Activated T-cell treated with anti-CD3 and anti-CD28 coated beads for 24 hours (primary cell): Measurements from ENCODE around the gene IL17REL.
A peak's percentile ranks its signal among the peaks of the same experiment; 100 is the strongest.
"Not testable (repeated sequence)": the region's sequence is repeated elsewhere in the genome, so short reads cannot be mapped to it uniquely, and the experiment has no call there.

Source experiments
- DNase-seq: peaks from one replicate; pipeline ENCODE4 v3.0.0-alpha.2; 2020; ENCODE audit warnings: low read depth

The IL17REL gene

DNA sequence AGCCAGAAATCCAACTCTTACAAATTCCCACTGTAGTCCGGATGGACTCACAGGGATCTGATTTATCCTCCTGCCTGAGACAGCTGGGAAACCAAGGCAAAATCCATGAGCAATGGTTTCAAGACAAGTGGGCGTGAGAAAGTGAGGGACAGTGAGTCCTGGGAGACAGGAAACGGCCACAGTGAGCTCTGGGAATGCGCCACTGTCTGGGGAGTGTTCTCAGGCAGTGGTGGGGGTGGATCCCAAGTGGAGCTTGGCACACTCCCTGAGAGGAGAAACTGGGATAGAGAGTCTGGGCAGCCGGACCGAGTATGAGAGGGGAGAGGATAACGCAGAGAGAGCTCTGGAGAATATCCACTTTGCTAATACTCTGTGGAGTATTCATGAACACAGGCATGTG is 9.8 kb downstream of the IL17REL start:
- DNase-seq = no peak

DNA sequence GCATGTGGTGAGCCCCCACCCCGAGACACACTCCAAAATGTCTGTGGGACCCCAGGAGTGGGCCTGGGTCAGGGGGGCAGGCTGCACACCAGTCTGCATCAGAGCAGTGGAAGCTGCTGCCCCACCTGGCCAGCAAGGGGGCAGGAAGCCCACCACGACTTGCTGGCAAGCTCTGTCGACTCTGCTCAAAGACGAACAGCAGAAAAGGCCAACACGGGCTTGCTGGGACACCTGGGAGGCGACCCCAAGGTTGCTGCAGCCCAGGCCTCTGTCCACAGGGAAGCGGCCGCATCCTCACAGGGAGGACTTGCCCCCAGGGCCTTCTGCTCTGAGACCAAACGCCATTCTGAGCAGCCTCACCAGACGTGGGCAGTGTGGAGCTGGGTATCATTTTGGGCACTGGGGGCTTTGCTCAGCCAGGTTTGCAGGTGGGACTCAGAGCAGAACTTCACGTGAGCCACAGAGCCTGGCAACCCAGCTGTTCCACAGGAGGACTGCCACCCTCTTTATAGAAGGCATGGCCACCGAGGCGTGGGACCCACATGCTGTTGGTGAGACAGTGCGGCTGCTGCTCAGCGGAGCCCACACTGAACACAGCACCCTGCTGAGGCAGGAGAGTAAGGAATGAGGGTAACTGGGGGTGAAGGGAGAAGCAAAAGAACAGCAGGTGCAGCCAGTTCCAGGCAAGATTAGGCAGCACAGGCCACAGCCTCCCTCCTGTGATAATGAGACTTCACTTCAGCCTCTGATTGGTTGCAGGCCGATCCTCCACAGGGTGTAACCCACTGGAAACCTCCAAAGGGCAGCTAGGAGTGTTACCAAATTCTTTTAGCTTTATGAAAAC is 11.0 kb downstream of the IL17REL start:
- no peak for DNase-seq

DNA sequence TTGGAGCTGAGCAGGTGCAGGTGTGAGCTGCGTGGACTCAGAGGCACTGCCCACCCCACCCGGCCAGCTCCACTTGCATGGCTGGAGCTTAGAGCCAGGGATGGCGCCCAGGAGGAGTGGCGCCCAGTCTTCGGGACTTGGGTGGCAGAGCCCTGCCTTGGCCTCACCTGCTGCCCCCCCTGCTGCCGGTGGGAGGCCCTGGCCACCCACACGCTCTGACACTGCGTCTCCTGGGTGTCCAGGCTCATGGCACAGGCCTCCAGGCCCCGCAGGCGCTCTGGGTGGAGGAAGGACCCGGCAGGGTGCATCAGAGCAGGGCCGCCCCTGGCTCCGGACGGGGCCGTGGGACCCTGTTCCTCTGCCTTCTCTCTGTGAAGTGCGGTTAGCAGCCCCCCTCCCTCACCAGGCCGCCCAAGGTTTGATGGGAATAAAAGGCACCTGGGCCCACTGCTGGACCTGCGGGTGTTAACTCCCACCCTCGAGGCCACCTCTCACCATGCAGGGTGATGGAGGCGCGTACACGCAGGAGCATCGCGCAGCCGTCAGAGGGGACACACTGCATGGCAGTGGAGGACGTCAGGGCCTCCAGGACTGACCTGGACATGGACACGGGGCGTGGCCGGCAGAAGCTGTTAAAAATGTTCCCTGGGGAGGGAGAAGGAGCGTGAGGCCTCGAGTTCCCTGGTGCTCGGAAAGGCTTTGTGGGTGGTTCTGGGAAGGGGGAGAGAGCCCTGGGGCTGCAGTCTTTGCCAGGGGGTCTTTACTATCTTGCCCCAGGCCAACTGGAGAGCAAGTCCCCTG is 11.8 kb downstream of the IL17REL start:
- DNase-seq = no peak

DNA sequence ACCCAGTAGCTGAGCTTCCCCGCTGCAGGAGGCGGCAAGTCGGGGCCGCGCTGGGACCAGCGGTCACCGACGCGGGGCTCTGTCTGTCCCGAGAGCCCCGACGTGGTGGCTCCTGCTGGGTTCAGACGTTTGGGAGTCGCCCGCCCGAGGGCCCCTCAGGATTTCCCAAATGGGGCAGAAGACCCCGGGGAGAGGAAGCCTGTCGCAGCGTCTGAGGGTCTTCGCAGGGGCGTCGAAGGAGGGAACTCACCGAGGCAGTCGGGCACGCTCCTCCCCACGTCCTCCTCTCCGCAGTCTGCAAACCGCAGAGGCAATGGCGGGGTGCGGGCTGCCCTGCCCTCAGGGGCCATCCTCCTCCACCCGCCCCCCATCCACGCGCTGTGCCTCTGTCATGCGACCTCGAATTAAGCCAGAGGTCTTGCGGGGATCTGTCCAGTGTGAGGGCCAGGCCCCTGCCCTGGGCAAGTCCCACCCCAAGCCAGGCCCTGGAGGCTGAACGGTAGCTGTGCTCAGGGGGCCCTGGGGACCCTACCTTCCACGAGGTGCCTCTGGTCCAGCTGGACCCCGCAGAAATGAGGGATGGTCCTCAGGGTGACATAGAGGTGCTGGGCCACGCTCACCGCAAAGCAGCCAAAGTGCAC is 12.5 kb downstream of the IL17REL start:
- no peak for DNase-seq

DNA sequence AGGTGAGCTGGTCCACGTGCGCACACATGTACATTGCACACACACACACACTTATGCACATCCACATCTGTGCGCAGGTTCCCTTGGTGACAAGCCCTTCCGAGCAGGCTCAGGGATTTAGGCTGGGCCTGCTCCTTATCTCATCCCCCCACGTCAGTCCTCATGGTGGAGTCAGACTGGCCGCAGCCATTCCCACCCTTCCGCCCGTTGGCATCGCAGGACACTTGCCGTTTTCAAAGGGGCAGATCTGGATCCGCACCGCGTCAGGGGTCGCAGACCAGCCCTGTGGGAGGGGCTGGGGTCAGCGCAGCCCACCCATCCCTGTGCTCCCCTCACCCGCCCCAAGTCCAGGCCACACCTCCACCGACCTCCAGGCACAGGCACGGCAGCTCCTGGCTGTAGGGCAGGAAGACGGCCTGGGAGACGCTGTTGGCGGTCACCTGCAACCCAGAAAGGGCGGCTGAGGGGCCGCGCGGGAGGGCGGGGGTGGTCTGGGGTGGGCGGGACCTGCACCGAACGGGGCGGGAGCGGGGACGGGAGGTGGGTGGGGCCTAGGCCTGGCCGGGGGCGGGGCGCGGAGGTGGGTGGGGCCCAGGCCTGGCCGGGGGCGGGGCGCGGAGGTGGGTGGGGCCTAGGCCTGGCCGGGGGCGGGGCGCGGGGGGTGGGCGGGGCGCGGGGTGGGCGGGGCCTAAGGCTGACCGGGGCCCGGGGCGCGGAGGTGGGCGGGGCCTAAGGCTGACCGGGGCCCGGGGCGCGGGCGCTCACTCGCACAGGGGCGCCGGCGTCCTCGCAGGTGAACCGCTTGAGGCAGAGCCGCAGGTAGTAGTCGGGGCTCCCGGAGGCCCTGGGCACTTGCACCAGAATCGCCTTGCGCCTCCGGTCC is 13.3 kb downstream of the IL17REL start:
- no peak for DNase-seq

DNA sequence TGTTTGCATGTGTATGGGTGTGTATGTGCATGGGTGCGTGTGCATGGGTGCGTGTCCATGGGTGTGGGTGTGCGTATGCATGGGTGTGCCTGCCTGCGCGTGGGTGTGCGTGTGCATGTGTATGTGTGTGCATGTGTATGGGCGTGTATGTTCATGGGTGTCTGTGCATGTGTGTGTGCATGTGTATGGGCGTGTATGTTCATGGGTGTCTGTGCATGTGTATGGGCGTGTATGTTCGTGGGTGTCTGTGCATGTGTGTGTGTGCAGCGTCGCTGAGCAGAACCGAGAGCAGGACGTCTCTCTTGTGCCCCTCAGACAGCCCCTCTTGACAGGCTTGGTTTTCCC is 13.9 kb downstream of the IL17REL start:
- DNase-seq = no peak

DNA sequence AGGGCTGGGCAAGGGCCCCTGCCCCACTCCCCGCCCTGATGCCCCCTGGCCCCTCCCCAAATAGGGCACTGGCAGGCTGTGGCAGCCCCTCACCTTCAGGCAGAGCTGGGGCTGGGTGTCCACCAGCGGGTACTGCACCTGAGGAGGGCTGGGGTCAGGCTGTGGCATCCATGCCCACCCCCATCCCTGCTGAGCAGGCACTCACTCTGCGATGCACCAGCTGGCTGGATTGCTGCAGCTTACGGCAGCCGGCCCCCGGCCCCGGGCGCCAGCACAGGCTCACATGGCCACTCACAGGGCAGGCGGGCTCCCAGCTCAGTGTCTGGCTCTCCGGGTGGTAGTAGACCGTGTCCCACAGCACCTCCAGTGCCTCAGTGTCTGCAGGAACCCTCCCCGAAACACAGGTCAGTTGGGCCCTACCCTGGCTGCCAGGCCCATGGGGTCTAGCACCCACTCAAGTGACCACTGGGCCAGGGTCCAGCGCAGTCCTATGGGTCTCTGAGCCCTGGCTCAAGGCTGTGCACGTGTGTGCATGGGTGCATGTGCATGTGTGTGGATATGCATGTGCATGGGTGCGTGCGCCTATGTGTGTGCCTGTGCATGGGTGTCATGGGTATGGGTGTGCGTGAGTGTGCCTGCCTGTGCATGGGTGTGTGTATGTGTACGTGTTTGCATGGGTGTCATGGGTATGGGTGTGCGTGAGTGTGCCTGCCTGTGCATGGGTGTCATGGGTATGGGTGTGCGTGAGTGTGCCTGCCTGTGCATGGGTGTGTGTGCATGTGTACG is 14.4 kb downstream of the IL17REL start:
- DNase-seq = no peak

DNA sequence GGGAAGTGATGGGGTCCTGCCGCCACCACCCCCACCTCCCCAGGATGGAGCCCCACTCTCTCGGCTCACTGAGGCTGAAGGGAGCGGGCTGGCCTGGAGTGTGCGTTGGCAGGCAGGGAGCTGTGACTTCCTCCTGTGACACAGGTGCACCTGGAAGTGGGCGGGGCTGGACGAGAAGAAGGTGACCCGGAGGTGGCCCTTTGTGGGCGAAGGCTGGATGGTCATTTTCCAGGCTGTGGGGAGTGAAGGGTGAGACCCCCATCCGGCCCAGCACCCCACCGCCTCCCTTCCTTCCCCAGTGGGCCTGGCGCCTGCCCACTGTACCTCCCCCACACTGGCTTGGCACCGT is 15.3 kb downstream of the IL17REL start:
- no peak for DNase-seq

DNA sequence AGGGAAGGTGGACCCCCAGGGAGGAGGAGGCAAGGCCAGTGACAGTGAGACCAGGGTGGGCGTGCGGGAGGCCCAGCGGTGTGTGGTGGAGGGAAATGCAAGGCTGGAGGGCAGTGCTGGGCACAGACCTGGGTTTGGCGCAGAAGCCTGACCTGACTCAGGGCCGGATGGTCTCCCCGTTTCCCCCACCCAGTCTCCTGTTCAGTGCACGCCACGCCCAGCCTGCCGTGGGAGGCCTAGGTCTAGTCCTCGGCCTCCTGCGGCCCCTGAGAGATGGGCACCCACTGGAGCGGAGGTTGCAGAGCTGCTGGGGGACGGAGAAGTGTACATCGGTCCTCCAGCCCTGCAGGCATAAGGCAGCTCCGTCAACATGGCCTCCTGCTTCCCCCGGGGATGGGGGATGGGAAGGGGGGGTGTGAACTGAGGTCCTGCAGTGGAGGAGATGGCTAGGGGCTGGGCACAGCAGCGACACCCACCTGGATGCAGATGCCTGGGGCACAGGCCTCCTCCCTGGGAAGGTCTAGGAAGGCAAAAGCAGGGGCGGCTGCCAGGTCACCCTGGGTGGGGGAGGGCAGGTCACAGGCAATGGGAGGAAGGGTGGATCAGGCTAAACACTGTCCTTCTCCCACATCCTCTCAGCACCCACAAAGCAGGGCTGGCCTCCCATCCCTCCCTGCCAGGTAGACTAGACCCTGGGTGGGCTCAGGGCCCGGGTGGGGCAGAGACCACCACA is 15.9 kb downstream of the IL17REL start:
- DNase-seq = no peak

DNA sequence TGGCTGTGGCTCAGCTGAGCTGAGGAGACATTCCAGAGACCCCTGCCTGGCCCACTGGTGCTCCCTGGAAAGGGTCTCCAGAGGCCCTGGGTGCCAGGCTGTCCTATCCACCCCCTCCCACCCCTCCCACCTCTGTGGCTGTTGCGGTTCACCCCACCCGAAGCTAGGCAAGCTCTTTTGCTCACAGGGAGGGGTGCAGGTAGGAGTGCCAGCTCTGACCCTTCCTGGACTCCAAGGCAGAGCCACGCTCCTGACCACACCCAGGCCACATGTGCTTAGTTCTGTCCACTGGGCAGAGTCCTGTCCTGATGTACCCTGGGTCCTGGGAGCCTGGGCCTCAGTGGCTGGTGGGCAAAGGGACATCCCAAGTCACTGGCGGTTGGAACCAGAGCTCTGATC is 16.4 kb downstream of the IL17REL start:
- no peak for DNase-seq

DNA sequence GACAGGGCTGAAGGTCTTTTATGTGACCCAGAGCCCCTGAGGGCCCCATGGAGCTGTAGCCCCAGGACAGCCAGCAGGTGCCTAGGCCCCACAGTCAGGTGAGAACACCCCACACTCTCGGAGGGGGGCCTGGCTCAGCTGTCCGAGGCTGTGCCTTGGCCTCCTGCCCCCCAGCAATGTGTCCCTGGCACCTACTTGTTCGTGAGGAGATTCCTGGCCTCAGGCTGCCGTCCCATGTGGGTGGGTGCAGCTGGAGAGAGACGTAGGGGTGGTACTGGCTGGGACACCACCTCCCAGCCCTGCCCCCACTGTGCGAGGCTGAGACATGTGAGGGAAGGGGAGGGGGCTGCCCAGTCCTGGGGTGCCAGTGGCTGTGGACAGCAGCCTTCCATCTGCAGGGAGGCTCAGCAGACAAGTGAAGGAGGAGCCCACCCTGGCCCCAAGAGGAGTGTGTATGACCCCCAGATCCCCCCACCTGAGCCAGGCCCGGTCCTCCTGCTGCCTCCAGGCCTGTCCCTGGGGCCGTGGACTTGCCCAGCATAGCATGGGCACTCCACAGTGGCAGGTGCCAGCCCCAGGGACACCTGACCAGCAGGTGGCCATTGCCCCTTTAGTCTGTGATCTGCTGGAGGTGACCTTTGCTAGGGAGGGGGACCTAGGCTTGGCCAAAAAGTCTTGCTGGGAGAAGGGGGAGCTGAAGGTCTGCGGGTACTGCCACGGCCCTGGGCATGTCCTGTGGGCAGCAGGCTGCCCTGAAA is 17.0 kb downstream of the IL17REL start:
- no peak for DNase-seq

DNA sequence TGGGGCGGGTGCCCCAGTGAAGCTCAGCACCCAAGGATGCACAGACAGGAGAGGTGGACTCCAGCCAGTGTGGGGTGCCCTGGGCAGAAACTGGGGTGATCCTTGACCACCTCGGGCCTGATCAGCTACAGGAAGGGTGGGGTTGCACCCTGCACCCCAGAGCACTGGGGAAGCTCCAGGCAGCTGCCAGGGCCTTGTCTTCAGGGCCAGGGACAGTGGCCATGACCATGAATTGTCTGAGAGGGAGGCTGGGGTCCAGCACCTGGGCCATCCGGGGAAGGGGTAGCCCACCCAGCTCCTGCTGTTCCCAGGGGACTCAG is 17.6 kb downstream of the IL17REL start:
- DNase-seq = no peak

DNA sequence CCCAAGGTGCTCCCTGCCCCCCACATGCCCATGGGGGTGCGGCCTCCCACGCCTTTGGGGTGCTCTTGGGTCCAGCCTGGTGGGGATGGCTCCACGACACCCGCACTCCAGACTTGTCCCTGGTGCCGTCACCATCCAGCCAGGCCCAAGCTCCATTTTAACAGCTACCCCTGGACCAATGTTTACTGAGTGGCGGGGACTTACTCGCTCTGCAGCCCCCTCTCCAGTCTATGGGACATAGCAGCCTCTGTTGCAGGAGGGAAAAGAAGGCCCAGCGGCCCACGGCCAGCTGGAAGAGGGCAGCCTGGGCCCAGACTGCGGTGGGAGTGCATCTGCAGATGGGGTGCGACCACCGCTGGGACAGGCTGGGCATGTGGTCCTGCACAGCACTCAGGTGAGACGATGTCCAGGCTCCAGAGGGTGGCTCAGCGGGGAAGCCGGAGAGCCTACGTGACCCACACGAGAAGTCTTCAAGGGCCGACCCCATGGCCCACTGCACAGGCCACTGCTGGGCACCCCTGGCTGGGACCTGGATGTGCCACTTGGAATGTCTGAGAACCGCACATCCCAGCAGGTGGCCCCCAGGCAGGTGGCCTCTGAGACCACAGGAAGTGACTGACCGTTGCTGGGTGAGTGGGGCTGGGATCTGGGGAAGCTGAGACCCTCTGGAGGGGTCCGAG is 18.1 kb downstream of the IL17REL start:
- no peak for DNase-seq

DNA sequence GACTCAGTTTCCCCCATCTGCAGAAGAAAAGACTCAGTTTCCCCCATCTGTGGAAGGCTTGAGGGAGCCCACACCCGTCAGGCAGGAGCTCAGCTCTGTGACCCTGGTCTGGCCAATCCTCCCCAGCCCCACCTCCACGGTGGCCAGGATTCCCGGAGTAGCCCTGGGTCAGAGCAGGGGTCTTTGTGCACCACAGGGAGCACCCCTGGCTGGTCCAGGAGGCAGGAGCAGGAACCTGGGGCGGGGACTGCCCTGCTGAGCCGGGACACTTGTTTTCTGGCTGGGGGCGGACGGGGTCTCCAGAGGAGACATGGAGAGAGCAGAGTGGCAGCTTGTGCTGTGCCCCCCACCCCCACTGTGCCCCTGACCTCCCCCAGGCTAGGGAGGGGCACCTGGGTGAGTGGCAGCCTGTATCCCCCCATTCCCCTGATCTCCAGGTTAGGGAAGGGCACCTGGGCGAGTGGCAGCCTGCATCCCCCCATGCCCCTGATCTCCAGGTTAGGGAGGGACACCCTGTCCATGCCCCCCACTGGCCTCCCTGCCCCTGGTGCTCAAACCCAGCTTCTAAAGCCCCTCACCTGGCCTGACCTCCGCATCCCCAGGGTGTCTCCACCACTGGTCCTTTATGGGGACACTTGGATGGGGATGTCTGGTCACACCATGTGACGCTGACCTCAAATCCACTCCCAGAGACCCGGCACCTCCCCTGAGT is 18.8 kb downstream of the IL17REL start:
- DNase-seq = no peak

DNA sequence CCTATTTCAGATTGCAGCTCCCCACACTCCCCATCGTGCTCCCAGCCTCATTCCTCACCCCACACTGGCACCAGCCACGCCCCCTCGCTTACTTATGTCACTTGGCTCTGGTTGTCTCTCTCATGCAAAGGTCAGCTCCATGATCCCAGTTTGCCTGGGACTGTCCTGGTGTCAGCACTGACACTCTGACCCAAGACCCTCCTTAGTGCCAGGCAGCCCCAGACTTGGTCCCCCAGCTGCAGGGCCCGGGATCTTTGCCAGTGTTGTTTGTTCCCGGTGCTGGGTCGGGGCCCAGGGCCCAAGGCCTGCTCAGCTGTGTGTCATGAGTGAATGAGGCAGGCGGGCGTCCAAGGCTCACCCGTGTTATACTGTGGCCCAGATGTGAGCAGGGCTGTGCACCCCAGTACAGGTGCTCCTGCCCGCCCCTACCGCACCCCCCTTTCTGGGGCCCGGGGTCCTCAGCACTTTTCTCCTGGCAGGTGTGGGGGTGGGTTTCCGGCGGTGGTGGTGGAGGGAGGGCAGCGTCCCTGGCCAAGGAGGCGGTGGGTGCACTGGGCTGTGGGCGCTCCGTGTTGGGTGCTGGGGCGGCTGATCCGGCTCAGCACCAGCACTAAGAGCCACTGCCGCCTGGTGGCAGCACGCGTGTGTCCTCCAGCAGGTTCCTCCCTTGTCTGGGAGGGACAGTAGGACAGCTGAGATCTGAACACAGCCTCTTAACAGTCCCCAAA is 19.5 kb downstream of the IL17REL start:
- peak; percentile 61 for DNase-seq

DNA sequence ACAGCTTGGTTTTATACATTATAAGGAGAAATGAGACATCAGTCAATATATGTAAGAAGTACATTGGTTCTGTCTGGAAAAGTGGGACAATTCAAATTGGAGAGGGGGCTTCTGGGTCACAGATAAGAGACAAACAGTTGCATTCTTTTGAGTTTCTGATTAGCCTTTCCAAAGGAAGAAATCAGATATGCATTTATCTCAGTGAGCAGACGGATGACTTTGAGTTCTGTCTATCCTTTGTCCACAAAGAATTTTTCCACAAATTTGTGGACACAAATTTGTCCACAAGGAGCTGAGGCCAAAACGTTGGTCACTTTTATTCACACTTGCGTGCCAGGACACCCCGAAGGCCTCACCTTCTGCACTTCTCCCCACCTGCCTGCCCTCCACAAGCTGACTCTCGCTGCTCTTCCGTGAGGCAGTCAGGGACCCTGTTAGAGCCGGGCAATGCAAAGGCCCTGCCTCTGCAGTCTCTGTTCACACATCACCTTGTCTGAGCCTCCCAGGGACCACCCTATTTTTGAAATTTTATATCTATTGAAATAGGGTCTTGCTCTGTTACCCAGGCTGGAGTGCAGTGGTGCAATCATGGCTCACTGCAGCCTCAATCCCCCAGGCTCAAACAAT is 20.5 kb downstream of the IL17REL start:
- DNase-seq = no peak

DNA sequence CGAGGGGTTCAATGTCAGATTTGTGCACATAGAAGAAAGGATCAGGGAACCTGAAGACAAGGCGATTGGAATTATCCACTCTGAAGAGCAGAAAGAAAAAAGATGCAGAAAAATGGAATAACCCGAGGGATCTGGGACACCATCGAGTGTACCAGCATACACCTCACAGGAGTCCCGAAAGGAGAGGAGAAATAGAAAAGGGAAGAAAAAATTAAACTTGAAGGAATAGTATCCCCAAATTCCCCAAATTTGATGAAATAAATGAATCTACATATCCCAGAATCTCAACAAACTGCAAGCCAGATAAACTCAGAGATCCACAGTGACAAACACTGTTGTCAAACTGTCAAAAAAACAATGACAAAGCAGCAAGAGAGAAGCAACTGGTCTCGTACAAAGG is 21.4 kb downstream of the IL17REL start:
- no peak for DNase-seq

DNA sequence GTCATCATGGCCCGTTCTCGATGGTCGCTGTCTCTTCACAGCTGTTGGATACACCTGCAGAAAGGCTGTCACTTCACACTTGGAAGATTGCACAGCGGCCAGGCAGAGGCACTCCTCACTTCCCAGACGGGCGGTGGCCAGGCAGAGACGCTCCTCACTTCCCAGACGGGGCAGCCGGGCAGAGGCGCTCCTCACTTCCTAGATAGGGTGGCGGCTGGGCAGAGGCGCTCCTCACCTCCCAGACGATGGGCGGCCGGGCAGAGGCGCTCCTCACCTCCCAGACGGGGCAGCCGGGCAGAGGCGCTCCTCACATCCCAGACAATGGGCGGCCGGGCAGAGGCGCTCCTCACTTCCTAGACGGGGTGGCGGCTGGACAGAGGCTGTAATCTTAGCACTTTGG is 22.7 kb downstream of the IL17REL start:
- not testable (repeated sequence) for DNase-seq
